Peyer's patch (tissue), 4 donors: ENCODE data around the gene TSSK2. TPM values are rescaled to one million over a fixed set of nuclear protein-coding genes. Genes with fewer than 3 reads are reported as not detected.

ENCODE experiments used
- DNase-seq, 3 donors: peaks; one replicate each; pipeline ENCODE4 v3.0.0-alpha.2; 2017 to 2019
- H3K27ac ChIP-seq, 4 donors: fragments of 200-600 bp; sonication (generic); one replicate each; pipeline ENCODE4 v1.5.1; 2016 to 2019
- H3K27me3 ChIP-seq, 2 donors: fragments of 200-600 bp; sonication (generic); one replicate each; pipeline ENCODE4 v1.5.1; 2019
- H3K36me3 ChIP-seq, 3 donors: fragments of 200-600 bp; sonication (generic); one replicate each; pipeline ENCODE4 v1.5.1; 2016 to 2019
- H3K4me1 ChIP-seq, 4 donors: fragments of 200-600 bp; sonication (generic); one replicate each; pipeline ENCODE4 v1.5.1; 2016 to 2019
- H3K4me3 ChIP-seq, 4 donors: fragments of 200-600 bp; sonication (generic); 1 replicate in 3 of 4; 2 replicates in 1 of 4; pipeline ENCODE4 v1.5.1; 2016 to 2019; ENCODE audit warnings: mild to moderate bottlenecking in 1 of 4
- H3K9me3 ChIP-seq, 4 donors: fragments of 200-600 bp; sonication (generic); one replicate each; pipeline ENCODE4 v1.5.1; 2016 to 2019; ENCODE audit warnings: mild to moderate bottlenecking in 1 of 4
- CTCF ChIP-seq, 6 experiments: fragments of 450-650 bp in 4 of 6; fragments of 200-600 bp in 2 of 6; sonication (generic) in 1 of 6; IDR thresholded peaks; one replicate each; pipeline ENCODE4 v1.5.1; 2017 to 2019; ENCODE audit warnings: antibody characterized with exemption in 6 of 6, mild to moderate bottlenecking in 3 of 6, moderate library complexity in 1 of 6
- POLR2A ChIP-seq, 2 donors: fragments of 450-650 bp; IDR thresholded peaks; one replicate each; pipeline ENCODE4 v1.5.1; 2017; ENCODE audit warnings: antibody characterized with exemption in 2 of 2, mild to moderate bottlenecking in 2 of 2, moderate library complexity in 2 of 2
- total RNA-seq, 4 donors: library from RNA; depleted of rRNA; stranded (reverse); fragments of >200 nt; gene quantifications; one replicate each; pipeline ENCODE4 v1.1.0, GENCODE V29; 2016

Gene TSSK2
- total RNA-seq, 4 donors from 2014 or later: 0.85 TPM; not detected in 3

- Histone ChIP-seq H3K9me3 (no peaks in the 10 kb centered on the region), H3K27me3 (no peaks in the 10 kb centered on the region), H3K4me3 (no peak overlapping the region), H3K4me1 (peaks cover 0 to 31% (median 16%) of the 10 kb centered on the region in 4 donors), H3K27ac (no peak overlapping the region), H3K36me3 (no peaks in the 10 kb centered on the region)
- peak in 1 of 3 donors; percentile 19 for DNase-seq
- TF ChIP-seq POLR2A (IDR thresholded peaks at IDR 0.05) (no peak), CTCF (IDR thresholded peaks at IDR 0.05) (no peak)
Measured at GRCh38 chr22:19106886-19107729, 24.0 kb upstream of the TSSK2 start.

- Histone ChIP-seq H3K4me3 (no peak overlapping the region), H3K4me1 (peaks cover 0 to 31% (median 16%) of the 10 kb centered on the region in 4 donors), H3K36me3 (no peaks in the 10 kb centered on the region), H3K27ac (no peak overlapping the region), H3K9me3 (no peaks in the 10 kb centered on the region), H3K27me3 (no peaks in the 10 kb centered on the region)
- TF ChIP-seq POLR2A (IDR thresholded peaks at IDR 0.05) (no peak), CTCF (IDR thresholded peaks at IDR 0.05) (no peak)
- DNase-seq: peak in 1 of 3 donors; percentile 26
Measured at GRCh38 chr22:19107730-19108074, 23.4 kb upstream of the TSSK2 start.

GRCh38 chr22:19108807-19109197, 22.3 kb upstream of the TSSK2 start:
- Histone ChIP-seq H3K4me3 (no peak overlapping the region), H3K27ac (peak overlapping the region in 2 of 4 donors; percentile 61 to 73), H3K27me3 (no peaks in the 10 kb centered on the region), H3K9me3 (no peaks in the 10 kb centered on the region), H3K4me1 (peaks cover 0 to 31% (median 16%) of the 10 kb centered on the region in 4 donors), H3K36me3 (no peaks in the 10 kb centered on the region)
- no peak for DNase-seq
- TF ChIP-seq POLR2A (IDR thresholded peaks at IDR 0.05) (no peak), CTCF (IDR thresholded peaks at IDR 0.05) (no peak)

- Histone ChIP-seq H3K9me3 (no peaks in the 10 kb centered on the region), H3K4me1 (peaks cover 0 to 27% (median 15%) of the 10 kb centered on the region in 4 donors), H3K27ac (peak overlapping the region; percentile 46 to 73 (median 64)), H3K36me3 (no peaks in the 10 kb centered on the region), H3K4me3 (no peak overlapping the region), H3K27me3 (no peaks in the 10 kb centered on the region)
- no peak for TF ChIP-seq CTCF (IDR thresholded peaks at IDR 0.05)
- no peak for TF ChIP-seq POLR2A (IDR thresholded peaks at IDR 0.05)
- peak in 2 of 3 donors; percentile 73 to 83 for DNase-seq
Measured at GRCh38 chr22:19109198-19110063, 21.7 kb upstream of the TSSK2 start.

GRCh38 chr22:19110064-19110458, 21.0 kb upstream of the TSSK2 start:
- H3K4me1 ChIP-seq: peaks cover 2 to 27% (median 15%) of the 10 kb centered on the region in 4 donors
- no peaks in the 10 kb centered on the region for H3K9me3 ChIP-seq
- H3K4me3 ChIP-seq: no peak overlapping the region
- no peak for TF ChIP-seq POLR2A (IDR thresholded peaks at IDR 0.05)
- TF ChIP-seq CTCF (IDR thresholded peaks at IDR 0.05): no peak
- H3K36me3 ChIP-seq: no peaks in the 10 kb centered on the region
- H3K27me3 ChIP-seq: no peaks in the 10 kb centered on the region
- H3K27ac ChIP-seq: peak overlapping the region; percentile 46 to 73 (median 64)
- DNase-seq: no peak
